ENCODE results near the gene RBBP8. TPM values are rescaled to one million over a fixed set of nuclear protein-coding genes. Genes with fewer than 3 reads are reported as not detected.
"Not testable (repeated sequence)": the region's sequence is repeated elsewhere in the genome, so short reads cannot be mapped to it uniquely, and the experiment has no call there.

Gene RBBP8
- total RNA-seq, 1 donor from 2014 or later, result 64.8 TPM

- Histone ChIP-seq H3K27ac (no peak overlapping the region), H3K4me3 (no peak overlapping the region), H3K9me3 (ENCODE audit: low read depth) (no peaks in the 10 kb centered on the region), H2AFZ (replicated peaks) (no peak overlapping the region), H3K27me3 (no peaks in the 10 kb centered on the region), H3K9ac (no peak overlapping the region), H3K4me2 (no peak overlapping the region), H3K79me2 (ENCODE audit: low read depth) (no peaks in the 10 kb centered on the region), H3K4me1 (no peaks in the 10 kb centered on the region), H4K20me1 (ENCODE audit: low read depth) (no peaks in the 10 kb centered on the region), H3K36me3 (no peaks in the 10 kb centered on the region), H3F3A (ENCODE audit: low read depth) (no peaks in the 10 kb centered on the region)
- peaks cover 4% of the 10 kb centered on the region for H3K36me3 Mint-ChIP-seq
- no peaks in the 10 kb centered on the region for H3K4me1 Mint-ChIP-seq
- no peak overlapping the region for H3K27ac Mint-ChIP-seq
- TF ChIP-seq CTCF (IDR thresholded peaks at IDR 0.05) (no peak), EZH2 (IDR thresholded peaks at IDR 0.05) (no peak), EZH2phosphoT487 (IDR thresholded peaks at IDR 0.05) (no peak)
- peaks cover 5% of the 10 kb centered on the region for H3K9me3 Mint-ChIP-seq
- no peaks in the 10 kb centered on the region for H3K27me3 Mint-ChIP-seq (ENCODE audit: insufficient read depth, low read depth)
- no peak overlapping the region for H3K4me3 Mint-ChIP-seq
- no peak for DNase-seq (ENCODE audit: low spot score)
Observed at GRCh38 chr18:22900558-22901238, 32.4 kb upstream of the RBBP8 start.

- Histone ChIP-seq H3K9me3 (ENCODE audit: low read depth) (no peaks in the 10 kb centered on the region), H3K27me3 (no peaks in the 10 kb centered on the region), H2AFZ (replicated peaks) (no peak overlapping the region), H3K4me2 (no peak overlapping the region), H4K20me1 (ENCODE audit: low read depth) (no peaks in the 10 kb centered on the region), H3K36me3 (no peaks in the 10 kb centered on the region), H3K4me3 (no peak overlapping the region), H3K27ac (no peak overlapping the region), H3F3A (ENCODE audit: low read depth) (no peaks in the 10 kb centered on the region), H3K4me1 (no peaks in the 10 kb centered on the region), H3K9ac (no peak overlapping the region), H3K79me2 (ENCODE audit: low read depth) (no peaks in the 10 kb centered on the region)
- no peaks in the 10 kb centered on the region for H3K4me1 Mint-ChIP-seq
- no peak for TF ChIP-seq EZH2 (IDR thresholded peaks at IDR 0.05)
- no peak for TF ChIP-seq EZH2phosphoT487 (IDR thresholded peaks at IDR 0.05)
- TF ChIP-seq CTCF (IDR thresholded peaks at IDR 0.05), result no peak
- no peak overlapping the region for H3K4me3 Mint-ChIP-seq
- peaks cover 5% of the 10 kb centered on the region for H3K9me3 Mint-ChIP-seq
- no peak overlapping the region for H3K27ac Mint-ChIP-seq
- no peak for DNase-seq (ENCODE audit: low spot score)
- peaks cover 4% of the 10 kb centered on the region for H3K36me3 Mint-ChIP-seq
- no peaks in the 10 kb centered on the region for H3K27me3 Mint-ChIP-seq (ENCODE audit: insufficient read depth, low read depth)
Observed at GRCh38 chr18:22902093-22902492, 31.0 kb upstream of the RBBP8 start.

GRCh38 chr18:22903248-22903647 is 29.9 kb upstream of the RBBP8 start:
- H3K36me3 Mint-ChIP-seq; H3K36me3 ChIP-seq; H3K4me2 ChIP-seq; H4K20me1 ChIP-seq (ENCODE audit: low read depth); H3K4me3 ChIP-seq; H3F3A ChIP-seq (ENCODE audit: low read depth); H3K9me3 Mint-ChIP-seq; H2AFZ ChIP-seq (replicated peaks); H3K4me3 Mint-ChIP-seq; H3K27me3 Mint-ChIP-seq (ENCODE audit: insufficient read depth, low read depth); H3K4me1 ChIP-seq; H3K27ac ChIP-seq; H3K4me1 Mint-ChIP-seq; H3K27me3 ChIP-seq; DNase-seq (ENCODE audit: low spot score); H3K27ac Mint-ChIP-seq; H3K9me3 ChIP-seq (ENCODE audit: low read depth); H3K9ac ChIP-seq; H3K79me2 ChIP-seq (ENCODE audit: low read depth): not testable (repeated sequence)

GRCh38 chr18:22912149-22912548 is 21.0 kb upstream of the RBBP8 start:
- no peaks in the 10 kb centered on the region for H3K79me2 ChIP-seq (ENCODE audit: low read depth)
- no peak overlapping the region for H3K27ac Mint-ChIP-seq
- H3K9me3 ChIP-seq (ENCODE audit: low read depth), result no peaks in the 10 kb centered on the region
- no peaks in the 10 kb centered on the region for H3F3A ChIP-seq (ENCODE audit: low read depth)
- no peaks in the 10 kb centered on the region for H4K20me1 ChIP-seq (ENCODE audit: low read depth)
- no peak overlapping the region for H3K4me2 ChIP-seq
- no peak overlapping the region for H3K27ac ChIP-seq
- H3K27me3 ChIP-seq, result no peaks in the 10 kb centered on the region
- H3K9ac ChIP-seq, result no peak overlapping the region
- no peak overlapping the region for H2AFZ ChIP-seq (replicated peaks)
- no peak overlapping the region for H3K4me3 Mint-ChIP-seq
- no peak overlapping the region for H3K4me3 ChIP-seq
- H3K27me3 Mint-ChIP-seq (ENCODE audit: insufficient read depth, low read depth), result no peaks in the 10 kb centered on the region
- DNase-seq (ENCODE audit: low spot score), result no peak
- no peaks in the 10 kb centered on the region for H3K36me3 ChIP-seq
- peaks cover 24% of the 10 kb centered on the region for H3K4me1 ChIP-seq
- TF ChIP-seq CTCF (IDR thresholded peaks at IDR 0.05), result no peak
- H3K36me3 Mint-ChIP-seq, result peaks cover 6% of the 10 kb centered on the region
- H3K9me3 Mint-ChIP-seq, result no peaks in the 10 kb centered on the region
- peaks cover 7% of the 10 kb centered on the region for H3K4me1 Mint-ChIP-seq
